HG03469 (cell line): Measurements from ENCODE around the gene DBR1.

Experiments used
- ATAC-seq: cut with Tn5 transposase; IDR thresholded peaks from one replicate; pipeline ENCODE4 v1.9.1; 2021; ENCODE audit warnings: mild to moderate bottlenecking, moderate library complexity, moderate number of reproducible peaks; ENCODE audit not compliant: unreplicated experiment

DBR1 gene

GRCh38 chr3:138124706-138125355 is 49.9 kb downstream of the DBR1 start:
- ATAC-seq, result no peak

- ATAC-seq, result no peak
These were observed 50.5 kb downstream of the DBR1 start for GRCh38 chr3:138124188-138124587.

GRCh38 chr3:138119423-138119766 is 55.3 kb downstream of the DBR1 start:
- no peak for ATAC-seq

- ATAC-seq, result peak; percentile 77
These were observed 55.9 kb downstream of the DBR1 start for GRCh38 chr3:138118612-138119422.

- no peak for ATAC-seq
These were observed 59.4 kb downstream of the DBR1 start, which contains the start of gene DZIP1L for GRCh38 chr3:138114988-138115971. TSS of gene DZIP1L (minus strand) at chr3:138115608. CDS start at chr3:138103971, 11,637 bp downstream.

- no peak for ATAC-seq
These were observed 60.2 kb downstream of the DBR1 start for GRCh38 chr3:138114431-138114918.

GRCh38 chr3:138113326-138113725 is 61.4 kb downstream of the DBR1 start:
- no peak for ATAC-seq

- ATAC-seq, result no peak
These were observed 62.4 kb downstream of the DBR1 start for GRCh38 chr3:138112362-138112761.
